GM19468 (cell line): ENCODE results near the gene TRIM2.
"Not testable (repeated sequence)": the region's sequence is repeated elsewhere in the genome, so short reads cannot be mapped to it uniquely, and the experiment has no call there.

Source experiments
- ATAC-seq: cut with Tn5 transposase; IDR thresholded peaks from one replicate; pipeline ENCODE4 v1.9.1; 2021; ENCODE audit warnings: mild to moderate bottlenecking, moderate library complexity, moderate number of reproducible peaks; ENCODE audit not compliant: unreplicated experiment; ENCODE audit errors: extremely low read depth

TRIM2 gene

GRCh38 chr4:153204247-153204671 is at the start of gene TRIM2:
Gene TRIM2 (plus strand): TSS chr4:153204443. CDS start chr4:153204531, 88 bp downstream.
- ATAC-seq, result no peak

DNA sequence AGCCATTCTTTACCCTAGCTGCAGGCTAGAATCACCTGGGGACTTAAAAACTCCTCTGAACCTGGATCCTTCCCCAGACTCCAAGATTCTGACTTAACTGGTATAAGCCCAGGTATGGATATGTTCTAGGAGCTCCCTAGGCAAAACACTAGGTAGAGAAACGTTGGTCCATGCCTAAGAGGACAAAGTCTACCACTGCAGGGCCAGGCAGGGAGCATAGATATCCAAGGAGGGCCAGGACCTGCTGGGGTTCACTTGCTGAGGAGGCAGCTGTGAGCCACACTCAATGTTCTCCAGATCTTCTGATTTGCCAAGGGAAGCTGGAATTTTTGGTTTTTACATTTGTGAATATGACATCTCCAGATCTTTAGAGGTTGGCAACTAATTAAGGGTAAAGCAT is 48.6 kb upstream of the TRIM2 start:
- no peak for ATAC-seq

DNA sequence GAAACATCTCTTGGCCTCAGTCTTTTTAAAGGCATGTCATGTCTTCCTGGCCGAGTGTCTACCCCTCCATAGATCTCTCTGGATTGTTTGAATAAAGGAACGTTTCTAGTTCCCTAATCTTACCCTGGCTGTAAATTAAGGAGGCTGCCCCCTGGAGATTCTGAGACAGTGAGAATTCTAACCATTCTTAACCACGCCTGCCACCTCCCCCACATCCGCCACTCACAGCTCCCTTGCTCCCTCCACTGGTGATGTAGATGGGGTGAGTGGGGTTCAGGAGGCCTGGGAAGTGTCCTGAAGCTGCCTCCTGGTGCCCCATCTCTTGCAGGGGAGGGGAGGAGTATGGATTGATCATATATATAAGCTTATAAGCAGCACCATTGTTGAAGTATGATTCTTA is 48.0 kb upstream of the TRIM2 start:
- no peak for ATAC-seq

GRCh38 chr4:153156721-153157120 is 47.5 kb upstream of the TRIM2 start:
- no peak for ATAC-seq

DNA sequence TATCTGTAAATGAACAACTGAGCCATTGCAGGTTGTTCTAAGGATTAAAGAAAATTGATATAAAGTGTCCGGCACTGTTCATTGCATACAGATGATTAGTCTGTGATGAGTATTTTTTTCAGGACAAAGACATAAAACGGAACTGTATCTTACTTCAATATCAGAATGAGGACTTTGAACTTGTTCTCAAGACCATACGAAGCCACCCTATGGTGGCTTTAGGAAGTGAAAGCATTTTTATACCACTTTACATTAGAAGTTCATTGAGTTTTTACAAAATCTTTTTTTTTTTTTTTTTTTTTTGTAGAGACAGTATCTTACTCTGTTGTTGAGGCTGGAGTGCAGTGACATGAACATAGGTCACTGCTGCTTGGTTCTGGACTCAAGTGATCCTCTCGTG is 45.2 kb upstream of the TRIM2 start:
- no peak for ATAC-seq

GRCh38 chr4:153159728-153160221 is 44.5 kb upstream of the TRIM2 start:
- no peak for ATAC-seq

DNA sequence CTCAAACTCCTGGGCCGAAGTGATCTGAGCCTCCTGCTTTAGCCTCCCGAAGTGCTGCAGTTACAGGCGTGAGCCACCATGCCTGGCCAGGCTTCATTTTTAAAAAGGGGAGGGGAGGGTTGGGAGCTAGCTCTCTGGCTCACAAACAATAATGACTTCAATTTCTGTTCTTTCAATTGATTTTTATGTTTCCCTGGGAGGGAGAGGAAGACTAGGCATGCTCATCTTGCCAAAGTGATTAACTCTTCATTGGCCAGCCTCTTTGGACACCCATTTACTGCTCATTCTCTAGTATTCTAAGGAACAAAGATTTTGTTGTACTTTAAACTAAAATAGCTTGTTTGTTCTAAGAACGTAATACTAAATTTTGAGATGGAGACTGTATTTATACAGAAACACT is 43.4 kb upstream of the TRIM2 start:
- ATAC-seq, result no peak

- no peak for ATAC-seq
These were observed 42.8 kb upstream of the TRIM2 start for GRCh38 chr4:153161226-153161963.

DNA sequence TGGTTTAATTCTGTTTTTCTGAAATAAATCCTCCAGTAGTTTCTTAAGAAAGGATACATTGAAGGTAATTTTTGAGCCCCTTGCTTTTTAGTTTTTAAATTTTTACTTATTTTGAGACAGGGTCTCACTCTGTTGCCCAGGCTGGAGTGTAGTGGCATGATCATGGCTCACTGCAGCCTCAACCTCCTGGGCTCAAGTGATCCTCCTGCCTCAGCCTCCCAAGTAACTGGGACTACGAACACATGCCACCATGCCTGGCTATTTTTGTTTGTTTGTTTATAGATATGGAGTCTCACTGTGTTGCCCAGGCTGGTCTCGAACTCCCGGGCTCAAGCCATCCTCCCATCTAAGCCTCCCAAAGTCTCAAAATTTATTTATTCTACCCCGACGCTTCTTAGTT is 39.0 kb upstream of the TRIM2 start:
- ATAC-seq, result not testable (repeated sequence)

- no peak for ATAC-seq
These were observed 37.3 kb upstream of the TRIM2 start for GRCh38 chr4:153166716-153167501.

DNA sequence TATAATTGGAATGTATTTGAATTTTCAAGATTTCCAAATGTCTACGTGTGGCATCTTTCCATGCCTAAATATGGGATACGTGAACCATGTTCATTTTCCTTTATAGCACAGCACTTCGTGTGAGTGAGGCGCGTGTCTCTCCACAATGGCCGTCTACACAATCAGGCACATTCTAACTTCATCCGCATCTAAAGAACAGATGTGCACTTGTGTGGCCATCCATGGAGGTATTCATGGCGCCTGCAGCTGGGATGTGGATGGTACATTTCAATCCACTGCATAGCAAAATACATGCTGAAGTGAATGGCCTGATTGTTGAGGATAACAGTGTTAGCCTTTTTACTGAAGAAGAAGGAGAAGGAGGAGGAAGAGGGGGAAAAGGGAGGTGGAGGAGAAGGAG is 34.5 kb upstream of the TRIM2 start:
- no peak for ATAC-seq

DNA sequence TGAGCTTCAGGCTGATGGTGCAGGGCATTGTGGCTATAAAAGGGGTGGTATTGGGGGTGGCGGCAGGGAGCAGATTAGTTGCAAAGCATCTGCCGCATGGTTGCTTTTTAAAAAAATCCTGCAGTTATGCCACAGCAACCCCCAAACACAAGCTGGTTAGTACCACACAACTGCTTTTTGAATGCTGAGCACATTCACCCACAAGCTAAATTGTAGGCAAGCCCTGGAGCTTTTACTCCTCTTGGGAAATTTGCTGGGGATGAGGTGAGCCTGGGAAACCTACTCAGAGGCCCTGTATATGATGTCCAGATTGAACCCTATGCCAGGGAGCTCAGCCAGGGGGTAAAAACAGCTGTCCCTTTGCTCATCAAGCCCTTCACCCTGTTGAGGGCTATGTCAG is 33.8 kb upstream of the TRIM2 start:
- ATAC-seq, result no peak

- ATAC-seq, result no peak
These were observed 29.2 kb upstream of the TRIM2 start for GRCh38 chr4:153174821-153175567.

DNA sequence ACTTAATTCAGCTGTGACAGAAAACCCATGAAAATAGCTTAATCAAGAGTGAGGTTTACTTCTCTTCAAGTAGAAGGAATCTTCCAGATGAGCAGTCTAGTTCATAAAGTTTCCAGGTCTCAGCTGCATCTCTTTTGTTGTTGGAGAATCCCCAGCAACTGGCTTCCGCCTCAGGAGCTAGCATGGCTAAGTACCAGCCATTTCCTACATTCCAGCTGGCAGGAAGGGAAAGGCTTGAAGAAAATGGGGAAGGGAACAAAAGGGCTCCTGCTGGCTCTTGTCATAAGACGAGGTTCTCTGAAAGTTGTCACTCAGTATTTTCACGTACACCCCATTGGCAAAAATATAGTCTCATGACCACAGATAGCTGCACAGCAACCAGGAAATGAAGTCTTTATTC is 27.3 kb upstream of the TRIM2 start:
- no peak for ATAC-seq

GRCh38 chr4:153177841-153178240 is 26.4 kb upstream of the TRIM2 start:
- ATAC-seq, result no peak

GRCh38 chr4:153179100-153179499 is 25.1 kb upstream of the TRIM2 start:
- ATAC-seq, result no peak

GRCh38 chr4:153181293-153181692 is 22.9 kb upstream of the TRIM2 start:
- ATAC-seq, result no peak

DNA sequence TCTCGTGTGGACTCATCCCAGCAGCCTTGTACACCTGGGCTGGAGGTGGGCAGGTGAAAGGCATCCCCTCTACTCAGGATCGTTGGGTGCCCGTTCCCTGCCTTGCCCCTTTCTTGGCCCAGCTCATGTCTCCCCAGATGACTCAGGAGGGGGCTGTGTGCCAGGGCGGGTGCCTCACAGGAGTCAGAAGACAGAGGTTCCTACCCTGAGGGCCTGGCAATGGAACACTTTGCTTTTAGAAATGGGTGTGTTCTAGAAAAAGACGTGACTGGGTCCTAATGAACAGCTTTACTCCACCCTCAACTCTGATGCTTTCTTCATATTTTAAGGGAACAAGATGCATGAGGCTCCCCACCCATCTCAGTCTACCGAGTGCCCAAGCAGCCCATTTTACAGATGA is 22.5 kb upstream of the TRIM2 start:
- ATAC-seq, result no peak

- no peak for ATAC-seq
These were observed 21.1 kb upstream of the TRIM2 start for GRCh38 chr4:153183146-153183545.

- no peak for ATAC-seq
These were observed 18.9 kb upstream of the TRIM2 start for GRCh38 chr4:153185331-153185852.
